Stimulated activated CD8-positive, alpha-beta memory T cell treated with anti-CD3 and anti-CD28 coated beads, Interleukin-4, amount 100 ng/mL, for 48 hours (primary cell): Measurements from ENCODE around the gene ZNF483.
A peak's percentile ranks its signal among the peaks of the same experiment; 100 is the strongest.
"Not testable (repeated sequence)": the region's sequence is repeated elsewhere in the genome, so short reads cannot be mapped to it uniquely, and the experiment has no call there.

Source experiments
- DNase-seq: peaks from one replicate; pipeline ENCODE4 v3.0.0-alpha.2; 2020

Gene ZNF483

DNA sequence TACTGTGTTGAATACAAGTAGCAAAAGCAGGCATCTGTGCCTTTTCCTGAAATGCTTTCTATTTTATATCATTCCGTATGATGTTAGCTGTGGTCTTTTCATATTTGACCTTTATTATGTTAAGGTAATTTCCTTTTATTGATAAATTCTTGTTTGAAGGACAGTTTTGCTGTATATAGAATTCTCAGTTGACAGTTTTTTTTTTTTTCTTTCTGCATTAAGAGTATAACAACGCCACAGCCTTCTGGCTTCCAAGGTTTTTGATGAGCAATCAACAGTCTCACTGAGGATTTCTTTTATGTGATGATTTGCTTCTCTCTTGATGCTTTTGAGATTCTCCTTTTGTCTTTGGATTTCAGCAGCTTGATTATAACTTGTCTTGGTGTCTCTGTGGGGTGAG, 23.6 kb downstream of the ZNF483 start:
- DNase-seq, result no peak

DNA sequence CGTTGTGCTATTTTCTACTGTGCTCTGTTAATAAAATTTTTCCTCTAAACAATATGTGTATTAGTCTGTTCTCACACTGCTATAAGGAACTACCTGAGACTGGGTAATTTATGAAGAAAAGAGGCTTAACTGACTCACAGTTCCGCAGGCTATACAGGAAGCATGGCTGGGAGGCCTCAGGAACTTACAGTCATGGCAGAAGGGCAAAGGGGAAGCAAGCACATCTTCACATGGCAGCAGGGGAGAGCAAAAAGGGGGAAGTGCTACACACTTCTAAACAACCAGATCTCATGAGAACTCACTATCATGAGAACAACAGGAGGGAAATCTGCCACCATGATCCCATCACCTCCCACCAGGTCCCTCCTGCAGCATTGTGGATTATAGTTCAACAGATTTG, 30.4 kb downstream of the ZNF483 start:
- not testable (repeated sequence) for DNase-seq

DNA sequence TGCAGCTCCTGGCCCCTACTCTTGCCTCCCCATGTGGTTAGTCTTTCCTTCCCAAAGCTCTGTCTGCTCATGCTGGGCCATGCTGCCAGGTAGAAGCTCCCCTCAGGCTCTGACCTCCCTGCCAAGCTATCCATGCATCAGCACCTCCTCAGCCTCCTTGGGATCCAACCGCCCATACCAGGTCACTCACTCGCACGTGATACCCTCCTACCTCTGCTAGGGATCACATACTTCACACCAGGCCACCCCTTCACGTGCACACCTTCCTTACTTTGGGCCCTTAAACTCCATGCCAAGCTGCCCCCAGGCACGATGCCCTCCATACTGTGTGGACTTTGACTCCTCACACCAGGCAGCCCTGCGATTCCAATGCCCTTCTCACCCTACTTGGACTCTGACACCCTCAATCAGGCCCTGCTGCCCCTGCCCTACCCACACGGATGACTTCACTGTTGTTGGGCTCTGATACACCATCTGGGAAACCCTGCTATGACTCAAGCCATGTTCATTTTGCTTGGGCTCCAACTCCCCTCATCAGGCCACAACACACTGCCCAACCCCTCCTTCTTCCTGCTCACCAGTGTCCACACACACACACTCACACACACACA, 34.1 kb downstream of the ZNF483 start:
- no peak for DNase-seq

DNA sequence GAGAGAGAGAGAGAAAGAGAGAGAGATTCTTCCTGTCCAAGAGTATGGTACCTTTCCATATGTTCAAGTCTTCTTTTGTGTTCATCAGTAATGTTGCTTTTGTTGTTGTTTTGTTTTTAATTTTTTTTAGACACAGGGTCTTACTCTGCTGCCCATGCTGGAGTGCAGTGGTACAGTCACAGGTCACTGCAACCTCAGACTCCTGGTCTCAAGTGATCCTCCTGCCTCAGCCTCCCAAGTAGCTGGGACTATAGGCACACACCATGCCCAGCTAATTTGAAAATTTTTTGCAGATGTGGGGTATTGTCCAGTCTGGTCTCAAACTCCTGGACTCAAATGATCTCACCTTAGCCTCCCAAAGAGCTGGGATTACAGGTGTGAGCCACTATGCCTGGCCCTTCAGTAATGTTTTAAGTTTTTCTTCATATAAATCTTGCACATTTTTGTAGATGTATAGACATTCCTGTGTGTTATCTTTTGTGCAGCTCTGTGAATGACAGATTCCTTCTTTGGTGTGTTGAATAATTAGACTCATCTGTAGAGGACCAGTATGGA, 36.3 kb downstream of the ZNF483 start:
- no peak for DNase-seq

DNA sequence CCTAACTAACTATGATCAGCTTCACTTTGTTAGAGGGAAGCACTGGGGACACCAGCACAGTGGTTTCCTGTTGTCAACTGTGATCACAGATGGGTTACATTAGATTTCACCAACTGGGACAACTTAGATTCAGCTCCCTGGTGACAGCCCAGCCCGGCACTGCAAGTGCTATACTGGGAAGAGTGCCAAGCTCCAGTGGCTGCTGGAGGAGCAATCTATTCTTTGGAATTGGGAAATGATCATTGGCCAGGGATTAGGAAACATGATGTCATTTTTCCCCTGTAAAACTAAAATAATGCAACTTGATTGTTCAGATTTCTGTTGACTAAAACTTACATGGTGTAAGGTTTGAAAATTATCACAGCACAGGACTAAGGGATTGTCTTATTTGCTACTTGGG, 41.3 kb downstream of the ZNF483 start:
- no peak for DNase-seq

DNA sequence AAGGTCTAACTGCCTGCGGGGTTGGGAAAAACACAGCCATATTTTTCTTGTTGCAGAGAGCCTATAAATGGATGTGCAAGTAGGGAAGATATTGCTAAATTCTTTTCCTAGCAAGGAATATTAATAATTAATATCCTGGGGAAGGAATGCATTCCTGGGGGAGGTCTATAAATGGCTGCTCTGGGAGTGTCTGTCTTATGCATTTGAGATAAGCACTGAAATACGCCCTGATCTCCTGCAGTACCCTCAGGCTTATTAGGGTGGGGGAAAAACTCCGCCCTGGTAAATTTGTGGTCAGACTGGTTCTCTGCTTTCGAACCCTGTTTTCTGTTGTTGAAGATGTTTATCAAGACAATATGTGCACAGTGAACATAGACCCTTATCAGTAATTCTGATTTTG, 43.1 kb downstream of the ZNF483 start:
- DNase-seq, result not testable (repeated sequence)

DNA sequence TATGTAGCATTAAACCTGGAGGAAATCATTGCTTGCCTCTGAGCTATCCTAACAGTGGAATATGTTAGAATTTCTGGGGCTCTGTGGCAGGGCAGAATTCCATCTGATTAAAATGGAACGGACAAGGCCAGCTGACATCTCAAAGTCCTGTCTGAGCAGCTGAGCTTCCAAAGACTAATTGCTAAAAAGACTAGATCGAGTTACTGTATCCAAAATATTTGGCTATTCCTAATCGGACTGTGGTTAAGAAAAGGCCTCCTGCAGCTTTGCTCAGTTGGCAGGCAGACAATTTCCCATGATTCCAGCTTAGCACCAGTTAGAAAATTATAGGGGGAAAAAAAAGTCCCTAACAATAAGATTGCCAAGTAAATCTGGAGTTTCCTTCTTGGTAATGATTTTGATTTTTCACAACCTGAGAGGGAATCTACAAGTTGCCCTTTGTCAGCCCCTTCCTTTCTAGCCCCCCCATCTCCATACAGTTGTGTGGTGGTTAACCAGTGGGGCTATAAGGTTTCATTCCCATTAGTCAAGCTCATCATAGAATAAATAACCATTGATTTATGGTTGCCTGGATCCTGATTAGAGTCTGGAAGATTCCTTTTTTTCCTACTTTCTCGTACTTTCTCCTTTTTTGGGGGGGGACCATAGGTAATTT, 48.1 kb downstream of the ZNF483 start:
- no peak for DNase-seq

DNA sequence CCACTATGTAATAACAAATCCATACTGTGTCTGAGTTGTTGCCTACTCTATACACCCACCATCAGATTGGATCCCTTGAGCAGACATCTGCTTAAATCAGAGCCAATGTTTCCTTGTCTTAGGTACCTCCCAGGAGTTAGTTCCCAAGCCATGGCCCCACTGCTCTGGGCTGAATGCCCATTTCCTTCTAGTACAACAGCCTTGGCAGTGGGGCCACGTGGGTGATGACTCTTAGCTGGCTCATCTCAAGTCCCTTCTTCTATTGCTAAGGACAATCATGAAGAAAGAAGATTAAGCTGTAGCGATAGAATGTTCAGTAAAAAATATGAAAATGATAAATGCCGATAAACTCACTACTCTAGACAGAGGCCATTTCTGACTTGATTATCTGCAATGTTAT, 57.9 kb downstream of the ZNF483 start:
- DNase-seq, result no peak

DNA sequence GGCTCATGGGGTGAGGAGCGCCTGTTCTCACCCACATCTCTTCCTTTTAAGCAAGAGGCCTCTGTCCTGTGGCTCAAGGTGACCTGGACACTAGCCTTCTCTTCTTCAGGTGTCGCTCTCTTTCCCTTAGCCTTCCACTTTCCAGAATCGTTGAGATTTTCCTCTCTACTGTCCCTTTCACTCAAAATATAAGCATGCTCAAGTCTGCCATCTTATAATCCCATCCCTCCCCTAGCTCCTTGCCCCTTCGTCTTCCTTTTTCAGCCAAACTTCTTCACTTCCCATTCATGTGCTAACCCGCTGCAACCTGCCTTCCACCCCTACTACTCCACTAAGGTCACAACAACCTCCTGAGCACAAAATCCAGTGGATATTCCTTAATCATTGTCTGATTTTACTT, 61.4 kb downstream of the ZNF483 start:
- no peak for DNase-seq

DNA sequence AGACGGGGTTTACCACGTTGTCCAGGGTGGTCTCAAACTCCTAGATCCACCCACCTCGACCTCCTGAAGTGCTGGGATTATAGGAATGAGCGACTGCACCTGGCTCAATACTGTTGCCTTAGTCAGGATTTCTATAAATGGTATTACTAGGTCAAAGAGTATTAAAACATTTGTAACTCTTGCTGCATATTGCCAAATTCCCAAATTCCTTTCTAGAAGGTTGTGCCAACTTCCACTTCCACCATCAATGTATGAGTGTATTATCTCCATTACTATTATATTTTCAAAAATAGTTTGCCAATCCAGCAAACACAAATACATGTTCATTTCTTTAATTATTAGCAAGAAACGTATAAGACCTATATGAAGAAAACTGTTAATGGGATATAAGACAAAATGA, 63.9 kb downstream of the ZNF483 start:
- no peak for DNase-seq

DNA sequence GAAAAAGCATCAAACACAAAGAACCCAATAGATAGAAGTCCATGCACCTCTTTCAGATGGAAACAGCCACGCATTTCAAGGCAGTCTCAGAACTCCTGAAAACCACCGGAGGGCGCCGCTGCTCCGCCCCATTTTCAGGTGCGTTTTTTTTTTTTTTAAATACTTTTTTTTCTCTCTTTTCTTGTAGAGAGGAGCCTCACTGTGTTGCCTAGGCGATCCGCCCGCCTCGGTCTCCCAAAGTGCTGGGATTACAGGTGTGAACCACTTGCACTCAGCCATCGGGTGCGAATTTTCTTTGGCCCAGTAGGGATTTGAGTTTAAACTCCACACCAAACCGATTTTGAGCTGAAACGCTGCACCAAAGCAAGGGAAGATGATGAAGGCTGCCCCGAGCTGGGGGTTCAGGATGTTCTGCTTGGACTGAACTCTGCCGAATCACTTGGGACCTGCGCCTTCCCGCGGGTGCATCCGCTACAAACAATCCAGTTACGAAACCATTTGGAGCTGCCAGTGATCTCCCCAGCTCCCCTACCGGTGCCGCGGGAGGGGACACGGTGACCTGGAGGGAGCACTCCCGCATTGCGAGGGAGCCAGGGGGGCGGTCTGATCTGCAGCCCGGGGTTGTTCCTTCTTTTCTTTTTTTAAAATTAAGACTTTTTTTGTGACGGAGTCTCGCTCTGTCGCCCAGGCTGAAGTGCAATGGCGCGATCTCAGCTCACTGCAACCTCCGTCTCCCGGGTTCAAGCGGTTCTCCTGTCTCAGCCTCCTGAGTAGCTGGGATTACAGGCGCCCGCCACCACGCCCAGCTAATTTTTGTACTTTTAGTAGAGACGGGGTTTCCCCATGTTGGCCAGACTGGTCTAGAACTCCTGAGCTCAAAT, 73.1 kb downstream of the ZNF483 start:
- DNase-seq, result peak; percentile 65

DNA sequence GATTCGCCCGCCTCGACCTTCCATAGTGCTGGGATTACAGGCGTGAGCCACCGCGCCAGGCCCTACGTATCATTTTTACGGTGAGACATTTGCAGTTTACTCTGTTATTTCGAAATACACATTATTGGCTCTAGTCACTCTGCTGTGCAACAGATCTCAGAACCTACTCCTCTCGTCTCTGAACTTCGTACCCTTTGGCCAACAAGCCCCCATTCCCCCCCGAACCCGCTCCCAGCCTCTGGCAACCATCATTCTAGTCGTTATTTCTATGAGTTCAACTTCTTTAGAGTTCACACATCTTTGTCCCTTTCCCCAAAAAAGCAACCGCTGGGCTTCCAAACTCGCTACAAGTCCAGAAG, 73.7 kb downstream of the ZNF483 start:
- no peak for DNase-seq

DNA sequence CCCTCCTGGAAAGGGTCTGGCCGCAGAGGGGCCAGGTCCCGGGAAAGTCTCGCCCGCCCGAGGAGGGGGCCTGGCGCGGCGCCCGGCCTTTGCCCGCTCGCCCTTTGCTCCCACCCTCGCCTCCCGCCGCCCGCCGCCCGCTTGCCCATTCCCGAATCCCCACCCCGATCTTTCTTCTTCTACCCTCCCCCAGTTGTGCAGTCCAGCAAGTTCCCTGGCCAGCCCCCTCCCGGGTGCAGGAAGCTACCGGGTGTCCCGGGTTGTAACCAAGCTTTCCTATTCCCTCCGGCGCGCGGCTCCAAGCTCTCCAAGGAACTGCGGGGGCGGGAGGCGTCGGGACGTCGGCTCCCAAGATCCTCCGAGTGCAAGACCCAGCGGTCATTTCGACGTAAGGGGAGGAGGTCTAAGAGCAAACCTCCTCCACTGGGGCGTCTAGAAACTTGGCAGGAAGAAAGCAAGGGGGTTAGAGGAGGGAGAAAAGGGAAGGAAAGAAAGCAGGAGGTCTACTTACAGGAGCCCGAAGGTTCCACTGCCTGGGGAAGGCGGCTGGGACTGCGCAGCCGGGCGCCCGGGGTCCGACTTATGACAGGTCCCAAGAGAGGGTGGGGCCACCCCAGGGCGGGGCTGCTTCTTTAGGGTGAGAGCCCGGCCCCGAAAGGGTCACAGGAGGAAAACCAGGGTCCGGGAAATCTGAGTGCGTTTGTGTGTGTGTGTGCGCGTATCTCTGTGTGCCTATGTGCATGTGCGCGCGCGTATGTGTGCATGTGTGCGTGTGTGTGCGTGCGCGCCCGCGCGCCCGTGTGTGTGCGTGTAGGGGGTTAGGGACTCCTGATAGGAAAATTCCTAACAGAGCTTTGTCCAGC, 74.3 kb downstream of the ZNF483 start, which contains the start of gene PTGR1:
Gene PTGR1, minus strand, starts transcription at position 556 of the 863 bp plus-strand sequence. CDS start 2,225 bp downstream, outside the sequence.
- peak; percentile 46 for DNase-seq

DNA sequence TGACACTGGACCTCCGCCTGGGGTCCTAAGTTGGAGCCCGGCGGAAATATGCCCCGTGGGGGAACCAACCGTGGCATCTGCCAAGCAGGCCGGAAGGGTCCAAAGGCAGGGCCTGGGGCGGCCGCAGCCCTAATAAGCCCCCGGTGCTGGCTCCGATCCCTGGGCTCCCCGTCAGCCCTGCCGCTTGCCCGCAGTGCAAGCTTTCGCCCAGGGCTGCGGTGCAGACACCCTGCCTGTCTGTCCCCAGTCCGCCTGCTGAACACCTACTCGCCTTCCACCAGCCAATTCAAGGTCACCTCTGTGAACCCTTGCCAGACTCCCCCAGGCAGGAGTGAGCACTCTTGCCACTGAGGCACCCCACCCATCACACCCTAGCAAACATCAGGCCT, 75.0 kb downstream of the ZNF483 start:
- no peak for DNase-seq

DNA sequence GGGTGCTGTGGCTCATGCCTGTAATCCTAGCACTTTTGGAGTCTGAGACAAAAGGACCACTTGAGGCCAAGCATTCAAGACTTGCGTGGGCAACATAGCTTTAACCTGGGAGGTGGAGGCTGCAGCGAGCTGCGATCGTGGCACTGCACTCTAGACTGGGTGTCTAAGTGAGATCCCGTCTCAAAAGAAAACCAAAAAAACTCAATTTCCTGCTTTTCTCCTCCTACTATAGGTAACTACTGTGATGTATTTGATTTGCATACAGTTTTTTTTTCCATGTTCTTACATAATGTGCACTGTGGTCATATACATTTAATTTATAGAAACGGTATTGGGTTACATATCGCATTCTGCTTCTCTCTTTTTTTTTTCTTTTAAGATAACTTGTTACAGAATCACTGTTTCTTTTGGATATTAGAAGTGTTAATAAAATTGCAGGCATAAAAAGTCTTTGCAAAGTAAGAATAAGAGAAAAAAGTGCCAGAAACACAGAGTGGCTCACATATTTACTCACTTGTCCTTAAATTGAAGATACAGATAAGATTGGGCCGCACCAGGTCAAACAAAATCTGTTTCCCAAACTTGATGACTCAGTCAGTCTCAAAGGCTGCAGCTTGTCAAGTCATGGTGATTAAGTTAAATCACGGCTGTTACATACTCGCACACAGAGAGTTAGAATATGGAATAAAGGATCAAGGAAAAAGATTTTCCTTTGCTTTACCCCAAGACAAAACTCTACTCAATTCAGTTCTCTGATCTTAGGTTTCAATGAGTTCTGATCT, 76.4 kb downstream of the ZNF483 start:
- DNase-seq, result no peak

DNA sequence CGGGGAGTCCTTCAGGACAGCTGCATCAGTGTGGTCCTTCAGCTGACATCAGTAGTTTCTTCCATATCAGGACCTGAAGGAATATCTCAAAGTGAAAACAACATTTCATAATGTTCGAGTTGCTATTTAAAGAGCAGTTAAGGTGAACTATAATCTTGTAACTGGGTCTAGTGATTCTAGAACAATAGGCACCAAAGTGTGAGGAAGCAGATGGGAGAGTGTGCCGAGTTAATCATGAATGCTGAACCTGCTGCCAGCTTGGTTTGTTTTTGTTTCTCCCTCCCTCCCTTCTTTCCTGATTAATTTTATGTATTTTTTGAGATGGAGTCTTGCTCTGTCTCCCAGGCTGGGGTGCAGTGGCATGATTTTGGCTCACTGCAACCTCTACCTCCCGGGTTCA, 78.1 kb downstream of the ZNF483 start:
- DNase-seq, result no peak

DNA sequence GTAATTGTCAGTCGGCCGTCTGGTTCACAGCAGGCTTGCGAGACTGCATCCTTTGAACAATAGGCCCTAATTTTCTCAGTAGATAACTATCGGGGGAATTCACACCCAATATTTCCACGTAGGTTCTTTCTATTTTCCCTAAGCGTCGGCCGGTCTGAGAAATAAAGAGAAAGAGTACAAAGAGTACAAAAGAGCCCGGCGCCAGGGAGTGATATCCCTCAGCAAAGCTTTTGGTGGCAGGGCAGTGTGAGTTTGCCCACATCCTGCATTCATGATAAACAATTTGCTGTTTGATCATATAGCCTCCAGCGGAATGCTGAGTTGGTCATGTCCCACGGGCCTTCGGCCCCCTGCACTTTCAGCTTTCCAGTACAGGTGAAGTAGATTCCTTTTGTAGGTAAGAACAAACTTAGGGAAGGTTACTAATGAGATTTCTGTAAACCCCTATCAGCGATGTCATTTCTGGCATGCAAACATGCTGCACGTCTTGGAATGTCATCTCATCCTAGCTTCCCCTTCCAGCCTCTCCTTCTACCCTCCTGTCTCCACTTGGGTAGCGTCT, 79.2 kb downstream of the ZNF483 start:
- no peak for DNase-seq

DNA sequence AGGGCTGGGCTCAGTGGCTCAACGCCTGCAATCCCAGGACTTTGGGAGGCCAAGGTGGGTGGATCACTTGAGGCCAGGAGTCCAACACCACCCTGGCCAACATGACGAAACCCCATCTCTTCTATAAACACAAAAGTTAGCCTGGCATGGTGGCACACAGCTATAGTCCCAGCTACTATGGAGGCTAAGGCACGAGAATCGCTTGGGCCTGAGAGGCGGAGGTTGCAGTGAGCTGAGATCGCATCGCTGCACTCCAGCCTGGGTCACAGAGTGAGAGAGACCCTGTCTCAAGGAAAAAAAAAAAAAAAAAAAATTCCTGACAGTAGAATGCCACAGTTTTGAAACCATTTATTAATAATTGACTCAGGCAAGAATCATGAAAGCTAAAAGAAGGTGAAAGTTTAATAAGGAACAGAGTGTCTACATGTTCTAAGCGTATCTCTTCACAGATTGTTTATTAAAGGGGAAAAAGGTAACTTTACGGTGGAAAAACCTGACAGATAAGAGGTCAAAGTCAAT, 80.1 kb downstream of the ZNF483 start:
- DNase-seq, result no peak

DNA sequence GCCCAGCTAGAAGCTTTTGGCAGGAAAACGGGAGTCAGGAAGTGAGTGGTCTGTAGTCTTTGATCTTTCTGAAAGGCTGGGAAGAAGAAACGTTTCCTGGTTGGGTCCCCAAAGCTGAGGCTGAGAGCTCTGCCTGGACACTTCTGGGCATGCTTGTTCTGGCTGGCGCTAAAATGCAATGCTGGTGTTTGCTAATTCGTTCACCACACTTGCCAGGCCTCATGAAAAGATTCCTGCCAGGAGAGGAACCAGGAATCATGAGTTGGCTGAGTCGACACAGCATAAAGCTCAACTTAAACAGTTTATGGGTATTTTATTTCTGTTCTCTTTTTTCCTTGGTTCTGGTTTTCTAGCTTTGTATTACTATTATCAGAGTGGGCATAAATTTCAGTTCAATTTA, 85.2 kb downstream of the ZNF483 start:
- DNase-seq, result no peak

DNA sequence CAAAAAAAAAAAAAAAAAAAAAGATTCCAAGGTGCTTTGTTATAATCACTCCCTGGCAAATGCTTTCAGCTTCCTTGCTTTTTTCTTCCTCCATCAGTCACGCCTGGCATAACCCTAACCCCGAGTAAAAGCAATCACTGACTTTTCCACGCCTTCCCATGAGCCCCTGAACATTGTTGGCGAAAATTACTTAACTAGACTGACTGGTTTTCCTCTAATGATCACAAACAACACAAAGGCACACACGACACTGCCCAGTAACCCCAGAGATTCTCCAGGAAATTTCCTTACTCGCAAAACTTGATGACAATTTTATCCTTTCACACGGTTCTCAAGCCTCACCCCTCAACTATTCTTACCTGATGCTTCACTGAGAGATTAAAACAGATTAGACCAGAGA, 85.9 kb downstream of the ZNF483 start:
- DNase-seq, result no peak

DNA sequence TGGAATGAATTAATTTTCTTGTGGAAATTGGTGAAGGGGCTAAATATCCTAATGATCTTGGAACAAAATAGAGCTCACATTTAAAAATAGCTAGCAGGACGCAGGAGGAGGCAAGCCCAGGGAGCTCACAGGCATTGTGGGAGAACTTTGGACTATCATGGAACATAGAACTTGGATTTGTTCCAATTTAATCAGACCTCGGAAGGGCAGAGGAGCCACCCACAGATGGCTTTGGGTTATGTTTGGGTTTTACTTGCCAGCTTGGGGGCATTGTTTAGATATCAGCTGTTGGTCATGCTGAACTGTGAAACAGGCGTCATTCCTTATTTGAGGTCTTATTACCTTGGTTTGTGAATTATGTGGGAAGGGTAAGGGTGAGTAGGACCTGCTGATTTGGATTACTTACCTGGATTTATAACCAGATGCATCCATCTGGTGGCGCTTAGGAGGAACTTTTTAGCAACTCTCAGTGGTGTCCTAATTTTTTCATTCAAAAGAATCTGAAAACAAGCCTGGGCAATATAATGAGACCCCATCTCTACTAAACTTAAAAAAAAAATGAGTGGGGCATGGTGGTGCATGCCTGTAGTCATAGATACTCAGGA, 88.6 kb downstream of the ZNF483 start:
- DNase-seq, result no peak
